ENCODE measurements around the gene COL4A5.

COL4A5 gene

DNA sequence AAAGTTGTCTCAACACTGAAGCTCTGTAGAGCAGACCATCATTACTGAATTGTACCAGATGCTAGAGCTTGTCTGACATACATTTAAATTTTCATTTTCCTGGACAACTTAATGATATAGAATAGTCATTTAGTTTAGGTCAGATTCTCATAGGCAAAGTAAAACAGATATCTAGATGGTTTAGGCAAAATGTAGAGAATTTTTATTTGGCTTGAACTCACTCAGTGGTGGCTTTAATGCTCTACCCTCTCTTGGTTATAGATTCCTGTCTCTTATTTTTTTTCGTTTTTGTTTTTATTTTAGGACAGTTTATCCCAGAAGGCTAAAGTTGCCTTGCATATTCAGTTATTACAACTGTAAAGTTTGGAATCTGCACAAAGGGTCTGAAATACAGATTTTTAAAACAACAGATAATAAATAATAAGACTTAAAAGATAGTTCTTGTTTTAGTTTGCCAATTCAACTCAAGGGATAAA, 300.7 kb downstream of the COL4A5 start:
- Histone ChIP-seq H3K79me2 (ENCODE audit: control insufficient read depth, insufficient read depth, low read length, unreplicated experiment) (no peaks in the 10 kb centered on the region), H3K36me3 (ENCODE audit: insufficient read depth, low read length) (no peaks in the 10 kb centered on the region), H3K4me3 (ENCODE audit: low read depth, low read length) (no peak overlapping the region), H3K4me1 (ENCODE audit: control insufficient read depth, insufficient read depth, low read length, unreplicated experiment) (no peaks in the 10 kb centered on the region), H3K27ac (ENCODE audit: low read depth, low read length) (no peak overlapping the region), H3K27me3 (ENCODE audit: insufficient read depth, low read length) (peaks cover 75% of the 10 kb centered on the region), H2AFZ (ENCODE audit: low read length, unreplicated experiment) (no peak overlapping the region)
